Neural cell (in vitro differentiated cells): Measurements from ENCODE around the gene DUOXA1.
A peak's percentile ranks its signal among the peaks of the same experiment; 100 is the strongest.

ENCODE experiments used
- EZH2 ChIP-seq: fragments of 200-600, 300-800 bp; shearing (Covaris generic), sonication (generic); IDR thresholded peaks from 2 replicates; pipeline ENCODE4 v1.6.1; 2014; ENCODE audit warnings: antibody characterized with exemption, low read length, borderline replicate concordance, mild to moderate bottlenecking; ENCODE audit not compliant: insufficient read depth, poor library complexity, severe bottlenecking
- TAF1 ChIP-seq: IDR thresholded peaks from 2 replicates; pipeline ENCODE4 v1.6.1; 2012; ENCODE audit warnings: low read depth
- TF ChIP-seq, protein P1 (sequence below): fragments of 450-650 bp; IDR thresholded peaks from 2 replicates; pipeline ENCODE4 v1.5.1; 2014; ENCODE audit warnings: antibody characterized with exemption, mild to moderate bottlenecking, moderate library complexity; ENCODE audit not compliant: poor library complexity, severe bottlenecking

DNA sequence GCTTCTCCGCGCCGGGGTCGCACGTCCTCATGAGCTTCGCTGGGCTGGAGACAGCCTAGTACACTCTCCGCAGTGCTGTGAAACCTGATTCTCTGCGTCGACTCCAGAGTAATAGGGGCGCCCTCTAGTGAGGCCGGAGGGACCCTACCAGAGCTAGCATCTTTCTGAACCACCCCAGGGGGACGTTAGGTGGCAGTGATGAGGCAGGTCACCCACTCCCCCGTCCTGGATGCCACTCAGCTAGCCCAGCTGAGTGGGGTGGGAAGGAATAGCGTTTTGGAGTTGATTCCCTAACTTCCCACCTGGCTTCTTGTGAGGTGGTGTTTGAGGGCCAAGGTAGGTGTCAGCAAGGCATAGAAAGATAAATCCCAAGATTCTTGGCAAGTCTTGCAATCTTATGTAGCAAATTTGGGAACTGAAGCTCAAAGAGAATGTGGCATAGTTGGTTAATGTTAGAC is 11.5 kb downstream of the DUOXA1 start:
- TF ChIP-seq, protein P1, sequence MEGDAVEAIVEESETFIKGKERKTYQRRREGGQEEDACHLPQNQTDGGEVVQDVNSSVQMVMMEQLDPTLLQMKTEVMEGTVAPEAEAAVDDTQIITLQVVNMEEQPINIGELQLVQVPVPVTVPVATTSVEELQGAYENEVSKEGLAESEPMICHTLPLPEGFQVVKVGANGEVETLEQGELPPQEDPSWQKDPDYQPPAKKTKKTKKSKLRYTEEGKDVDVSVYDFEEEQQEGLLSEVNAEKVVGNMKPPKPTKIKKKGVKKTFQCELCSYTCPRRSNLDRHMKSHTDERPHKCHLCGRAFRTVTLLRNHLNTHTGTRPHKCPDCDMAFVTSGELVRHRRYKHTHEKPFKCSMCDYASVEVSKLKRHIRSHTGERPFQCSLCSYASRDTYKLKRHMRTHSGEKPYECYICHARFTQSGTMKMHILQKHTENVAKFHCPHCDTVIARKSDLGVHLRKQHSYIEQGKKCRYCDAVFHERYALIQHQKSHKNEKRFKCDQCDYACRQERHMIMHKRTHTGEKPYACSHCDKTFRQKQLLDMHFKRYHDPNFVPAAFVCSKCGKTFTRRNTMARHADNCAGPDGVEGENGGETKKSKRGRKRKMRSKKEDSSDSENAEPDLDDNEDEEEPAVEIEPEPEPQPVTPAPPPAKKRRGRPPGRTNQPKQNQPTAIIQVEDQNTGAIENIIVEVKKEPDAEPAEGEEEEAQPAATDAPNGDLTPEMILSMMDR, result peak; percentile 100
- no peak for TF ChIP-seq EZH2
- TF ChIP-seq TAF1, result no peak
